ENCODE measurements around the gene PPM1N. TPM values are rescaled to one million over a fixed set of nuclear protein-coding genes. Genes with fewer than 3 reads are reported as not detected.

PPM1N gene
- polyA plus RNA-seq, 1 donor (not counting 4 experiments of a cell fraction or from before 2014, with no cell fraction given), result 1.9 TPM

DNA sequence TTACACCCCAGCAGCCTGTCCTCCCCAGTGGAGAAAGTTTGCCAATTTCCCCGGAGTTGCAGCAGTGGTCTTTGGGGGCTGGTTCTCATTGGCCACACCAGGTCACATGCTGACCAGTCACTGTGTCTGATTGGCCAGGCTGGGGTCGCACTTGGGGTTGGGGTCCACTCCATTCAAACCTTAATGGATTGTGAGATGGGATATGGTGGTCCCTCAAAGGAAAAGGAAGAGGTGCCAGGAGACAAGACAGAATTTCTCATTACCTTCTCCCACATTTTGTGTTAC lies 3.4 kb downstream of the PPM1N start:
- FAIRE-seq (no peak), DNase-seq (ENCODE audit: low read depth, low spot score) (no peak)
- Histone ChIP-seq H3K4me2 (ENCODE audit: control insufficient read depth, extremely low read depth, insufficient read depth, low read depth, low read length) (no peak overlapping the region), H3K4me1 (ENCODE audit: control insufficient read depth, extremely low read depth, insufficient read depth, low read length) (peaks cover 24% of the 10 kb centered on the region), H2AFZ (ENCODE audit: control insufficient read depth, low read length) (no peak overlapping the region), H3K9me1 (ENCODE audit: control insufficient read depth, extremely low read depth, insufficient read depth, low read length) (no peaks in the 10 kb centered on the region), H3K9ac (ENCODE audit: control insufficient read depth, extremely low read depth, insufficient read depth, low read length) (no peak overlapping the region), H3K36me3 (ENCODE audit: control insufficient read depth in 2 of 2, extremely low read depth in 1 of 2, insufficient read depth in 2 of 2, low read length in 2 of 2) (no peaks in the 10 kb centered on the region), H3K4me3 (ENCODE audit: control insufficient read depth in 2 of 3, extremely low read depth in 1 of 3, insufficient read depth in 2 of 3, low read depth in 1 of 3, low read length in 3 of 3) (no peak overlapping the region), H3K9me3 (ENCODE audit: control insufficient read depth, low read depth, low read length) (no peaks in the 10 kb centered on the region), H3K79me2 (ENCODE audit: control insufficient read depth, insufficient read depth, low read length) (no peaks in the 10 kb centered on the region), H3K27me3 (ENCODE audit: control insufficient read depth, extremely low read depth, insufficient read depth, low read length) (no peaks in the 10 kb centered on the region), H4K20me1 (ENCODE audit: control insufficient read depth, extremely low read depth, insufficient read depth, low read length) (no peaks in the 10 kb centered on the region), H3K27ac (ENCODE audit: control insufficient read depth, insufficient read depth, low read length) (no peak overlapping the region)
- dilution Hi-C loops (cut with MboI; ENCODE audit: extremely low pct_ligation_motif_present, low sequenced_read_pairs), result no loop called here
- TF ChIP-seq, protein P1, sequence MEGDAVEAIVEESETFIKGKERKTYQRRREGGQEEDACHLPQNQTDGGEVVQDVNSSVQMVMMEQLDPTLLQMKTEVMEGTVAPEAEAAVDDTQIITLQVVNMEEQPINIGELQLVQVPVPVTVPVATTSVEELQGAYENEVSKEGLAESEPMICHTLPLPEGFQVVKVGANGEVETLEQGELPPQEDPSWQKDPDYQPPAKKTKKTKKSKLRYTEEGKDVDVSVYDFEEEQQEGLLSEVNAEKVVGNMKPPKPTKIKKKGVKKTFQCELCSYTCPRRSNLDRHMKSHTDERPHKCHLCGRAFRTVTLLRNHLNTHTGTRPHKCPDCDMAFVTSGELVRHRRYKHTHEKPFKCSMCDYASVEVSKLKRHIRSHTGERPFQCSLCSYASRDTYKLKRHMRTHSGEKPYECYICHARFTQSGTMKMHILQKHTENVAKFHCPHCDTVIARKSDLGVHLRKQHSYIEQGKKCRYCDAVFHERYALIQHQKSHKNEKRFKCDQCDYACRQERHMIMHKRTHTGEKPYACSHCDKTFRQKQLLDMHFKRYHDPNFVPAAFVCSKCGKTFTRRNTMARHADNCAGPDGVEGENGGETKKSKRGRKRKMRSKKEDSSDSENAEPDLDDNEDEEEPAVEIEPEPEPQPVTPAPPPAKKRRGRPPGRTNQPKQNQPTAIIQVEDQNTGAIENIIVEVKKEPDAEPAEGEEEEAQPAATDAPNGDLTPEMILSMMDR (optimal IDR thresholded peaks at IDR 0.05 in 1 of 3, IDR thresholded peaks at IDR 0.05 in 1 of 3, conservative IDR thresholded peaks at IDR 0.05 in 1 of 3; ENCODE audit: extremely low read depth in 1 of 3, insufficient read depth in 2 of 3, low read length in 3 of 3), result no peak
- no peak for TF ChIP-seq EZH2 (IDR thresholded peaks at IDR 0.05; ENCODE audit: low read length)

- Histone ChIP-seq H3K27ac (ENCODE audit: control insufficient read depth, insufficient read depth, low read length) (no peak overlapping the region), H3K9me1 (ENCODE audit: control insufficient read depth, extremely low read depth, insufficient read depth, low read length) (no peaks in the 10 kb centered on the region), H3K4me3 (ENCODE audit: control insufficient read depth in 2 of 3, extremely low read depth in 1 of 3, insufficient read depth in 2 of 3, low read depth in 1 of 3, low read length in 3 of 3) (no peak overlapping the region), H3K9ac (ENCODE audit: control insufficient read depth, extremely low read depth, insufficient read depth, low read length) (no peak overlapping the region), H3K36me3 (ENCODE audit: control insufficient read depth in 2 of 2, extremely low read depth in 1 of 2, insufficient read depth in 2 of 2, low read length in 2 of 2) (no peaks in the 10 kb centered on the region), H3K4me1 (ENCODE audit: control insufficient read depth, extremely low read depth, insufficient read depth, low read length) (peaks cover 23% of the 10 kb centered on the region), H4K20me1 (ENCODE audit: control insufficient read depth, extremely low read depth, insufficient read depth, low read length) (no peaks in the 10 kb centered on the region), H3K4me2 (ENCODE audit: control insufficient read depth, extremely low read depth, insufficient read depth, low read depth, low read length) (no peak overlapping the region), H3K79me2 (ENCODE audit: control insufficient read depth, insufficient read depth, low read length) (peaks cover 2% of the 10 kb centered on the region), H3K9me3 (ENCODE audit: control insufficient read depth, low read depth, low read length) (no peaks in the 10 kb centered on the region), H2AFZ (ENCODE audit: control insufficient read depth, low read length) (no peak overlapping the region), H3K27me3 (ENCODE audit: control insufficient read depth, extremely low read depth, insufficient read depth, low read length) (no peaks in the 10 kb centered on the region)
- dilution Hi-C loops (cut with MboI; ENCODE audit: extremely low pct_ligation_motif_present, low sequenced_read_pairs), result no loop called here
- DNase-seq (ENCODE audit: low read depth, low spot score) (no peak), FAIRE-seq (no peak)
- TF ChIP-seq EZH2 (IDR thresholded peaks at IDR 0.05; ENCODE audit: low read length), result no peak
- TF ChIP-seq, protein P1 (optimal IDR thresholded peaks at IDR 0.05 in 1 of 3, IDR thresholded peaks at IDR 0.05 in 1 of 3, conservative IDR thresholded peaks at IDR 0.05 in 1 of 3; ENCODE audit: extremely low read depth in 1 of 3, insufficient read depth in 2 of 3, low read length in 3 of 3), result no peak
Measured at GRCh38 chr19:45502111-45502510, 3.9 kb downstream of the PPM1N start.

All from keratinocyte (primary cell).